ENCODE data around the gene ZMAT5.

ZMAT5 gene

GRCh38 chr22:29704528-29705285 lies 62.1 kb downstream of the ZMAT5 start:
- DNase-seq: no peak

- DNase-seq: no peak
Observed at GRCh38 chr22:29703569-29704195, 63.1 kb downstream of the ZMAT5 start.

GRCh38 chr22:29702931-29703501 lies 63.8 kb downstream of the ZMAT5 start:
- DNase-seq: no peak

- no peak for DNase-seq
Observed at GRCh38 chr22:29702000-29702930, 64.5 kb downstream of the ZMAT5 start.

- DNase-seq: peak in 2 of 4 experiments; percentile 43 to 48
Observed at GRCh38 chr22:29701155-29701999, 65.4 kb downstream of the ZMAT5 start.

- no peak for DNase-seq
Observed at GRCh38 chr22:29700900-29701154, 66.0 kb downstream of the ZMAT5 start.

- no peak for DNase-seq
Observed at GRCh38 chr22:29700206-29700899, 66.5 kb downstream of the ZMAT5 start.

GRCh38 chr22:29697853-29698598 lies 68.8 kb downstream of the ZMAT5 start:
- no peak for DNase-seq

GRCh38 chr22:29695129-29695926 lies 71.5 kb downstream of the ZMAT5 start:
- DNase-seq: no peak

GRCh38 chr22:29693671-29694070 lies 73.1 kb downstream of the ZMAT5 start:
- DNase-seq: no peak

- DNase-seq: no peak
Observed at GRCh38 chr22:29693161-29693560, 73.6 kb downstream of the ZMAT5 start.

- no peak for DNase-seq
Observed at GRCh38 chr22:29692327-29692640, 74.5 kb downstream of the ZMAT5 start.

GRCh38 chr22:29691636-29692326 lies 75.0 kb downstream of the ZMAT5 start:
- DNase-seq: no peak

GRCh38 chr22:29690476-29690875 lies 76.3 kb downstream of the ZMAT5 start:
- DNase-seq: no peak

GRCh38 chr22:29689880-29690213 lies 77.0 kb downstream of the ZMAT5 start:
- DNase-seq: peak in 2 of 4 experiments; percentile 12

- no peak for DNase-seq
Observed at GRCh38 chr22:29689206-29689879, 77.5 kb downstream of the ZMAT5 start.

GRCh38 chr22:29684244-29684643 lies 82.6 kb downstream of the ZMAT5 start:
- DNase-seq: no peak

GRCh38 chr22:29683536-29683935 lies 83.3 kb downstream of the ZMAT5 start:
- DNase-seq: no peak
